ENCODE data around the gene LENEP.

LENEP gene

DNA sequence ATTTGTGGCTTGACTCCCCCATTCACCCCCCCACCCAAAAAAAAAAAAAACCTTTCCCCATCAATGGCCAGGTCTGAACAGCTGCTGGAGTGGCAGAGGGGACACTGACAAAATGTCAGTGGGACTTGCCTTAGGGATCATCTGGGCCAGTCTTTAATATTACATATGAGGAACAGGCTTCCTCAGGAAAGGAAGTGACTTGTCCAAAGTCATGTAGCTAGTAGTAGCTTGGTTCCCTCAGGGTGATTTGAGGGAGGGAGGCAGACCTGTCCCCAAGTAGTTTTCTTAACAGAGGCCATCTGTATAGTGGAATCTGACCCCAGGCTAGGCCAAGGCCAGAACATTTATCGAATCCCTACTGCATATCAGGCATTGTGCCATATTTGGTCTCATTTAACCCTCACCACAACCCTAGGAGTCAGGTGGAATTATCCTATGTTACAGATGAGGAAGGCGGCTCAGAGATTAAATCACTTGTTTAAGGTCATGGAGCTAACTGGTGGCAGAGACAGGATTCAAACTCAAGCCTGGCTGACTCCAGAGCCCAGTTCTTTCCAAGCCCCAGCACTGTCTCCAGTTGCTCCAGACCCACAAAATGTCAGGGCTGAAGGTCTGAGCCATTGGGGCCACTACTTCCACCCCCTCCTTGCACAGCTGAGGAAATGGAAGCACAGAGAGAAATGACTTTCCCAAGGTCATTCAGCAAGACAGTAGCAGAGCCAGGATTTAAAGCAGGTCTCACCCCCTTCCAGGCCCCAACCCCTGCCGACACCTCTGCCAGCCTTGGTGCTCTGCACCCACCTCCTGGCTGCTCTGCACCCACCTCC, 19.6 kb downstream of the LENEP start:
- no peak for DNase-seq

DNA sequence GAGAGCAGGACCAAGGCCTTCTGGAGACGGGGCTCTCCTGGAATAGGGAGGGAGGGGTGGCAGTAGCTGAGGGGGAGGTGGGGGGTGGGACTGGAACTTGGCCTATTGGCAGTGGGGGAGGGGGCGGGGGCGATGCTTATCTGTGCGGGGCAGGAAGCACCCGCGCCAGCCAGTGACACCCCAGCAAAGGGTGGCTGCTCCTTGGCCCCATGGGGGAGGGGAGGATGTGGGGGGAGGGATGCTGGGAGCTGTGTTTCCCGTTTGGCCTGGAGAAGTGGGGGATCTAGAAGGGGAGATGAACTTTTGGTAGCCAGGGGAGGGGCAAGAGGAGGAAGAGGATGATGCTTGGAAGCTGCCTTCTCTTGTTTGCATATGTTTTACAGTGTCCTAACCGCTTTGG, 20.2 kb downstream of the LENEP start:
- DNase-seq, result no peak

- DNase-seq, result no peak
These were observed 21.5 kb downstream of the LENEP start for GRCh38 chr1:155014709-155015508.

DNA sequence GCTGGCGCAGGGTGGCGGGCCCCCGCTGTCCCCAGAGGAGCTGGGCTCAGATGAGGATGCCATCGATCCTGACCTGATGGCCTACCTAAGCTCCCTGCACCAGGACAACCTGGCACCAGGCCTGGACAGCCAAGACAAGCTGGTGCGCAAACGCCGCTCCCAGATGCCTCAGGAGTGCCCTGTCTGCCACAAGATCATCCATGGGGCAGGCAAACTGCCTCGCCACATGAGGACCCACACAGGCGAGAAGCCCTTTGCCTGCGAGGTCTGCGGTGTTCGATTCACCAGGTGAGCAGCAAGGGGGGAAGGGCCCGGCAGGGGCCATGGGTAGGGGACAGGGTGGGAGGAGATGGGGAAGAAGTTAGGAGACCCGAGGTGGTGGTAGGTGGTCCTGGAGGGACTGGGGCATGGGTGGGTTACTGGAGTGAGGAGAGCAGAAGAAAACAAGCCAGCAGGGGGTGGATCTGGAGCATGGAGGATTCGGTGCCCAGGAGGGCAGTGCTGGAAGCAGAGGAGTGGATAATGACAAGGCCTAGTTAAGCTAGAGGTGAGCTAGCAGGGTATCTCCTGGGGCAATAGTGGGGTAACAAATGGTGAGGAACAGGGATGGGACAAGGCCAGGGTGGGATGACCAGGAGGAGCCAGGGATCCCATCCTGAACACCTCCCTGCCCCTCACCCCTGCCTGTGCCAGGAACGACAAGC, 22.3 kb downstream of the LENEP start:
- no peak for DNase-seq

GRCh38 chr1:155016231-155016831, 22.9 kb downstream of the LENEP start:
- DNase-seq, result no peak

DNA sequence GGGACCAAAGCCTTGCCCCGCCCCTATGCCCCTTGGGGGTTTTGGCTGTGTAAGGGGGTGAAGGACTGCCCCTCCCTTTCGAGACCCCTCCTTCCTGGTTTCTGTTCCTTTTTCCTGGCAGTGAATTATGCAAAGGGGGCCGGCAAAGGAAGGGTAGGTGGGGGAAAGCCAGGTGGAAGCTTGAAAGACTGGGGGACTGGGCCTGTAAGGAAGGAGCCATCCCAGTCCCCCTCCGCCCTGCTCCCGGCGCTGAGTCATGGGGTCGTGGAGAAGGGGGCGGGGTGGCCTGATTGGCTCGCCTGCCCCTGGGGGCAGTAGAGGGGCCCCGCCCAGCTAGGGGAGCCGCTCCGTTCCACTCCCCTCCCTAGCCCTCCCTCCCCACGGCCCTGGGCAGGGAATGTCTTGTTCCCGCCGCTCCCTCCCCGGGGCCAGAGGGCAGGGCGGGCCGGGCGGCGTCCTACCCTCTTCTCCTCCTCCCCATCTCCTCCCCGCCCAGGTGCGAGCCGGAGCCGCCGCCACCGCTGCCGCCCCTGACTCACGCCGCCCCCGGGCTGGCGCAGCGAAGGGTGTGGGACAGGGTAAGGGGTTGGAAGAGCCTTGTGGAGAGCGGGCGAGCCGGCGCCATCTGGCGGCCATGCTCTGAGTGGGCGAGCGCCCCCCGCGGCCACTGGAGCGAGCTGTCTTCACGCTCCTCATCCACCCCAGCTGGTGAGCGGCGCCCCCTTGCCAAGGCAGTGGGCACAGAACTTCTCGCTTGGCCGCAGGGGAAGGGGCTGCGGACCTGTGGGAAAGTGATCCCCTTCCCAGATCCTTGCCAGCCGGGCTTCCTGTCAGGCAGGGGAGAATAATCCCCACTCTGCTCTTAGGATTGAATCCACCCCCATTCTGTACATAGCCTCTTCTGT, 23.9 kb downstream of the LENEP start:
- DNase-seq, result peak; percentile 9

DNA sequence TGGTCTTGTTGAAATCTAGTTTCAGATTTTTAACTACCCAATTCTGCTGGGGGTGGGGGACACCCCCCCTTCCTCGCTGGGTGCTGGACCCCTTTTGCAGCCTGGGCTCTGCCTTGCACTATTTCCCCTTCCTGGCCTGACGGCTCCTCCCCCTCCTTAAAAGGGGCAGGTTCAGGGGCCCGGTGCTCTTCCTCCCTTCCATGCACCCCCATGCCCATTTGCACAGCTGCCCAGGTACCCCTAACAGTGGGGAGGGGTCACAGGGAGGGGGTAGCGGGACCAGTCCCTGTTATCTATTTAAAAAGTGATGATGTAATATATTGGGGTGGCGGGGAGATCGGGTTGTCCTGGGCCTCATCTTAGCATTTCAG, 24.5 kb downstream of the LENEP start:
- no peak for DNase-seq

DNA sequence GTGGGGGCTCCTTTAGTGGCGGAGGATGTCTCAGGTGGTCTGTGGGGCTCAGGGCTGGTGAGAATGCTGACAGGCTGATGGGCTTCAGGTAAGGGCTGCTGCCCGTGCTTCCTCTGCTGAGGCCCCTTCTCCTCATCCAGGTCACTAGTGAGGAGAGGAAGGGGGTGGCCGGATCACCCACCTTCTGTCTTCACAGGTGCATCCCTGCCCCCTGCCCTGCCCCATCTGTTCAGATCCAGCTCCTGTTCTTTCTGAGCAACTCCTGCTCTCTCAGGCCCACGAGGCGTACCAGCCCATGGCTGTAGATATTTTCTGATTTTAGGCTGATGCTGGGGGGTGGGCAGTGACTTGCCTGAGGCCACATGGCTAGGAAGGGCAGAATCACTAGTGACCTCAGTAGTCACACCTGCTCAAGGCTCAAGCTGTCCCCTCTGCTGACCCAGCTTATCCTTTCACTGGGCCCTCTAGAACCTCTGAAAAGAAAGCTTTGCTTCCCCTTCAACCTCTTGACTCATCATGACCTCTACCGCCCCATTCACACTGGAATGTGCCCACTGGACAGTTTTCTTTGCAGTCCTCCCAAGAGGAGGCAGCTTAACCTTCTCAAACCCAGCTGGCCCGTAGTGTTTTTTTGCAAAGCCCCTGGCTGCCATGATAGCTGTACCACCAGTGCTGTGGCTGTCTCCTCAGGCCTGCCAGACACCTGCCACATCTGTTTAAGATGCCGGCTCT, 25.4 kb downstream of the LENEP start:
- no peak for DNase-seq

GRCh38 chr1:155019377-155020245, 26.2 kb downstream of the LENEP start:
- DNase-seq, result no peak

GRCh38 chr1:155022136-155022926, 28.9 kb downstream of the LENEP start:
- no peak for DNase-seq

DNA sequence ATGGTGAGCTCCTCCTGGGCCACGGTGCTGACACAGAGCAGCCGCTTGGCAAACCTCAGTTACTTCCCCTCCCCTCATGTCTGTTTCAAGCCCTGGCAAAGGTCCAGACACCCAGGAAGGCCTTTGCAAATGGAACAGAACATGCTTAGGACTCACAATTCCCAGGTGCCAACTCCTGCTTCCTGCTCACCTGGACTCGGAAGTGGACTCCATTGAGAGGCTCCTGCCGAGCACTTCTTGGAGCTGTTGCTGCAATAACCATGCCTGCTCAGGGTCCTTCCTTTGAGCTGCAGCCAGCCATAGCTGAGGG, 29.5 kb downstream of the LENEP start:
- peak; percentile 75 for DNase-seq

DNA sequence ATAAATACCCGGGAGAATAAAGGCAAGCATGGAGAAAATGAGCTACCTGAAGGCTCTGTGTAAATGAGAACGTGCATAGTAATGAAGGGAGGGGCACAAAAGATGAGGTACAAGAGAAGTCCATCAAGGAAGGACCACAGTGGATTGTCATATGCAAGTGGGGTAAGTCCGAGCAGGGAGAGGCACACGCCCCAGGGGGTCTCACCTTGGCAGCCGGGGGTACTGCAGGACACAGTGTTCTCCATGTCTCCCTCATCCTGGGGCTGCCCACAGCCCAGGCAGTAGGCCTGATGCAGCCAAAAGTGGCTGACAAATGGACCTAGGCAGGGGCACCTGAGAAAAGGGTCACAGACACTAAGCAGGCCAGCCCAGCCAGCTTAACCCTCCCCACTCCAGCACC, 30.2 kb downstream of the LENEP start:
- DNase-seq, result no peak

DNA sequence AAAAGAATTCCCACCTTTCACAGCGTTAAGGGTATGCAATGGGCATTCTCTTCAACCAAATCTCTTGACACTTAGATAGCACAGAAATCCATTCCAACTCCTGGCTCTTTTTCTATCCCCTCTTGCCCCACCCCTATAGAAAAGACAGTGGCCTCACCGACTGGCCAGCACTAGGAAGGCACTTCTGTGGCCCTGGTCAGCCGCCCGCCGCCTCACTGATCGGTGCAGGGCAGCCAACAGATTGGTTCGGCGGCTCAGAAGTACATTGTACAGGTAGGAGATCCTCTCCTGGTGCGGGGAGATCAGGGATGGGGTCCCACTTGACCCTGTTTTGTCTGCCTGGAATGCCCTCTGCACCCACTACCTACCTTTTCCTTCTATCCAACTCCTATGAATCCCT, 30.9 kb downstream of the LENEP start:
- DNase-seq, result no peak

GRCh38 chr1:155026154-155026553, 32.8 kb downstream of the LENEP start:
- no peak for DNase-seq

DNA sequence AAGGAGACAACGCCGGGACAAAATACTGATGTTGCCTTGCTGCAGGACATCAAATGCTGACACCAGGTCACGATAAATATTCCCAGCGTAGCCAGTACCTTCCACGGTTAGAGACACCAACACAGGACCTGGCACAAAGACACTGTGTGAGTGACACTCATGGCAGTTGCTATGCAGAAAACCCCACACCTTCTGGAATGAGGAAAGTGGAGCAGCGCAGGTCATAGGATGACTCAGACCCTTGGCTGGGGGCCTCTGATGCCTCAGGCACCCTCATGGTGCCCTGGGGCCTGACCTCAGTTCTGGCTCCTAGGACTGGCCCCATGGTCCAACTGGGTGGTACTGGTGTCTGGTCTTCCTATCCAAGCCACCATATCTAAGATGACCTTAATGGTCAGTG, 33.2 kb downstream of the LENEP start:
- DNase-seq, result no peak

- no peak for DNase-seq
These were observed 36.3 kb downstream of the LENEP start for GRCh38 chr1:155029513-155030242.

DNA sequence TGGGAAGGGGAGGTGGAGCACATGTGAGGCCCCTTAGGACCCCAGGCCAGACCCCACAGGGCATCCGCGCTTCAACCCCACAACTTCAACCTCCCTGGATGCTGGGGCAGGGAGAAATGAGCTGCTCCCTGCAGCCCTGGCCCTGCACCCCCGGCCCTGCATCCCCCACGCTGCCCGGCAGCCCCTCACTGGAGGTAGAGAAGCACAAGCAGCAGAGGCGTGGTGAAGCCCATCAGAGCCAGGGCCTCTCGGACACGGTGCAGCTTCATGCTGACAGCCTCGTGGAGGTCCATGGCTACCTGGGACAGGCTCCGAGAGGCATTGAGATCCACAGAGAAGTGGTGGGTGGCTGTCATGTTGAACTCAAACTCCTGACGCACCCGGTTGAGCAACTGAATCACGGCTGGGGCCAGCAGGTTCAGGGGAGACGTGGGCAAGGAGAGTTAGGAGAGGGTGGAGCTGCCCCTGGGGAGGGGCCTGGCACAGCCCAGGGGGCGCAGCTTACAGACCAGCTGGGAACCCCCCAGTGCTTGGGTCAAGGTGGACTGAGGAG, 36.9 kb downstream of the LENEP start:
- DNase-seq, result no peak

GRCh38 chr1:155030899-155031298, 37.5 kb downstream of the LENEP start:
- DNase-seq, result no peak

- no peak for DNase-seq
These were observed 39.5 kb downstream of the LENEP start for GRCh38 chr1:155032886-155033285.

All from DMS79 (cell line).